HG03095 (cell line): ENCODE data around the gene RNU1-2.
A peak's percentile ranks its signal among the peaks of the same experiment; 100 is the strongest.
"Not testable (repeated sequence)": the region's sequence is repeated elsewhere in the genome, so short reads cannot be mapped to it uniquely, and the experiment has no call there.

Experiments used
- ATAC-seq: cut with Tn5 transposase; IDR thresholded peaks from one replicate; pipeline ENCODE4 v1.9.1; 2021; ENCODE audit warnings: moderate library complexity; ENCODE audit not compliant: unreplicated experiment

RNU1-2 gene

GRCh38 chr1:16895598-16896315 is at the start of gene RNU1-2:
RNU1-2 (plus strand) TSS chr1:16895980.
- peak; percentile 97 for ATAC-seq

GRCh38 chr1:16856201-16856600 is 39.6 kb upstream of the RNU1-2 start:
- ATAC-seq: not testable (repeated sequence)

GRCh38 chr1:16859167-16860041 is 36.4 kb upstream of the RNU1-2 start:
- ATAC-seq: not testable (repeated sequence)

GRCh38 chr1:16860048-16860447 is 35.7 kb upstream of the RNU1-2 start:
- ATAC-seq: not testable (repeated sequence)

- not testable (repeated sequence) for ATAC-seq
Observed at GRCh38 chr1:16861832-16862245, 33.9 kb upstream of the RNU1-2 start.

GRCh38 chr1:16862415-16862814 is 33.4 kb upstream of the RNU1-2 start:
- not testable (repeated sequence) for ATAC-seq

GRCh38 chr1:16863024-16863423 is 32.8 kb upstream of the RNU1-2 start:
- peak; percentile 69 for ATAC-seq

GRCh38 chr1:16866926-16867707 is 28.7 kb upstream of the RNU1-2 start:
- not testable (repeated sequence) for ATAC-seq

GRCh38 chr1:16868787-16869186 is 27.0 kb upstream of the RNU1-2 start:
- not testable (repeated sequence) for ATAC-seq

- not testable (repeated sequence) for ATAC-seq
Observed at GRCh38 chr1:16869996-16870395, 25.8 kb upstream of the RNU1-2 start.

GRCh38 chr1:16871171-16871570 is 24.6 kb upstream of the RNU1-2 start:
- ATAC-seq: not testable (repeated sequence)

- ATAC-seq: not testable (repeated sequence)
Observed at GRCh38 chr1:16872152-16873075, 23.4 kb upstream of the RNU1-2 start.

- not testable (repeated sequence) for ATAC-seq
Observed at GRCh38 chr1:16873076-16873879, 22.5 kb upstream of the RNU1-2 start.

GRCh38 chr1:16874968-16875765 is 20.6 kb upstream of the RNU1-2 start:
- not testable (repeated sequence) for ATAC-seq

GRCh38 chr1:16881742-16882141 is 14.0 kb upstream of the RNU1-2 start:
- ATAC-seq: not testable (repeated sequence)

- ATAC-seq: no peak
Observed at GRCh38 chr1:16882986-16883385, 12.8 kb upstream of the RNU1-2 start.

- not testable (repeated sequence) for ATAC-seq
Observed at GRCh38 chr1:16884487-16884886, 11.3 kb upstream of the RNU1-2 start.

- ATAC-seq: no peak
Observed at GRCh38 chr1:16886860-16887605, 8.7 kb upstream of the RNU1-2 start.
